Upper lobe of left lung (tissue), 4 donors: ENCODE results near the gene TFB1M.

Experiments
- POLR2A ChIP-seq, 4 donors: fragments of 450-650 bp; IDR thresholded peaks; one replicate each; pipeline ENCODE4 v1.5.1; 2016 to 2017; ENCODE audit warnings: antibody characterized with exemption in 4 of 4, mild to moderate bottlenecking in 2 of 4
- POLR2AphosphoS5 ChIP-seq, 2 donors: sonication (generic); formaldehyde crosslinking; IDR thresholded peaks; one replicate each; pipeline ENCODE4 v1.5.1; 2017; ENCODE audit warnings: antibody characterized with exemption in 2 of 2
- TF ChIP-seq, protein P1 (sequence below), 6 experiments: fragments of 450-650 bp in 4 of 6; fragments of 200-600 bp in 2 of 6; sonication (generic) in 2 of 6; IDR thresholded peaks; one replicate each; pipeline ENCODE4 v1.5.1; 2016 to 2019; ENCODE audit warnings: antibody characterized with exemption in 6 of 6

GRCh38 chr6:155260686-155261085 is 53.6 kb downstream of the TFB1M start:
- TF ChIP-seq, protein P1, sequence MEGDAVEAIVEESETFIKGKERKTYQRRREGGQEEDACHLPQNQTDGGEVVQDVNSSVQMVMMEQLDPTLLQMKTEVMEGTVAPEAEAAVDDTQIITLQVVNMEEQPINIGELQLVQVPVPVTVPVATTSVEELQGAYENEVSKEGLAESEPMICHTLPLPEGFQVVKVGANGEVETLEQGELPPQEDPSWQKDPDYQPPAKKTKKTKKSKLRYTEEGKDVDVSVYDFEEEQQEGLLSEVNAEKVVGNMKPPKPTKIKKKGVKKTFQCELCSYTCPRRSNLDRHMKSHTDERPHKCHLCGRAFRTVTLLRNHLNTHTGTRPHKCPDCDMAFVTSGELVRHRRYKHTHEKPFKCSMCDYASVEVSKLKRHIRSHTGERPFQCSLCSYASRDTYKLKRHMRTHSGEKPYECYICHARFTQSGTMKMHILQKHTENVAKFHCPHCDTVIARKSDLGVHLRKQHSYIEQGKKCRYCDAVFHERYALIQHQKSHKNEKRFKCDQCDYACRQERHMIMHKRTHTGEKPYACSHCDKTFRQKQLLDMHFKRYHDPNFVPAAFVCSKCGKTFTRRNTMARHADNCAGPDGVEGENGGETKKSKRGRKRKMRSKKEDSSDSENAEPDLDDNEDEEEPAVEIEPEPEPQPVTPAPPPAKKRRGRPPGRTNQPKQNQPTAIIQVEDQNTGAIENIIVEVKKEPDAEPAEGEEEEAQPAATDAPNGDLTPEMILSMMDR (IDR thresholded peaks at IDR 0.05) = no peak
- no peak for TF ChIP-seq POLR2A (IDR thresholded peaks at IDR 0.05)
- TF ChIP-seq POLR2AphosphoS5 (IDR thresholded peaks at IDR 0.05) = no peak
